ENCODE data around the gene MVB12B.

Gene MVB12B

DNA sequence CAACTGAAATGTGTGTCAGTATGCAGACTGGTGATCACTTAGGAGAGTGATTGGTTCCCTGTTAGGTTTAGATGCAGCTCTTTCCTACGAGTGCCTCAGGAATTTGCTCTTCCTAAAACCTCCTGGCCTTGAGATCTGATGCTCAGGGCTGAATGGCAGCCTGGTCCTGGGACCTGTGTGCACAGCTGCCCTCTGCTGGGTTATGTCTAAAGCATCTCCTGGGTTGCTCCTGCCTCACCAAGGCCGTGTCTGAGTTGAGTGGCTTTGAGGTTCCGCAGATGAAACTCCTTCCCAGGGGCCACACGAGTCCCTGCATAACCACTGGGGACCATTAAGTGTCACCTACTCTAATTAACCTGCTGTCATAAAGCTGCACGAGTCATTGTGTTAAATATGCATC, 59.5 kb downstream of the MVB12B start:
- no peak overlapping the region for H3K4me3 ChIP-seq (ENCODE audit: low read depth, low read length)
- TF ChIP-seq, protein P1, sequence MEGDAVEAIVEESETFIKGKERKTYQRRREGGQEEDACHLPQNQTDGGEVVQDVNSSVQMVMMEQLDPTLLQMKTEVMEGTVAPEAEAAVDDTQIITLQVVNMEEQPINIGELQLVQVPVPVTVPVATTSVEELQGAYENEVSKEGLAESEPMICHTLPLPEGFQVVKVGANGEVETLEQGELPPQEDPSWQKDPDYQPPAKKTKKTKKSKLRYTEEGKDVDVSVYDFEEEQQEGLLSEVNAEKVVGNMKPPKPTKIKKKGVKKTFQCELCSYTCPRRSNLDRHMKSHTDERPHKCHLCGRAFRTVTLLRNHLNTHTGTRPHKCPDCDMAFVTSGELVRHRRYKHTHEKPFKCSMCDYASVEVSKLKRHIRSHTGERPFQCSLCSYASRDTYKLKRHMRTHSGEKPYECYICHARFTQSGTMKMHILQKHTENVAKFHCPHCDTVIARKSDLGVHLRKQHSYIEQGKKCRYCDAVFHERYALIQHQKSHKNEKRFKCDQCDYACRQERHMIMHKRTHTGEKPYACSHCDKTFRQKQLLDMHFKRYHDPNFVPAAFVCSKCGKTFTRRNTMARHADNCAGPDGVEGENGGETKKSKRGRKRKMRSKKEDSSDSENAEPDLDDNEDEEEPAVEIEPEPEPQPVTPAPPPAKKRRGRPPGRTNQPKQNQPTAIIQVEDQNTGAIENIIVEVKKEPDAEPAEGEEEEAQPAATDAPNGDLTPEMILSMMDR (IDR thresholded peaks at IDR 0.05; ENCODE audit: low read depth, low read length, missing control alignments), result peak; percentile 35
- in situ Hi-C loops (cut with HindIII; ENCODE audit: low sequenced_read_pairs), result no loop called here
- no peak for DNase-seq (ENCODE audit: low read depth)

DNA sequence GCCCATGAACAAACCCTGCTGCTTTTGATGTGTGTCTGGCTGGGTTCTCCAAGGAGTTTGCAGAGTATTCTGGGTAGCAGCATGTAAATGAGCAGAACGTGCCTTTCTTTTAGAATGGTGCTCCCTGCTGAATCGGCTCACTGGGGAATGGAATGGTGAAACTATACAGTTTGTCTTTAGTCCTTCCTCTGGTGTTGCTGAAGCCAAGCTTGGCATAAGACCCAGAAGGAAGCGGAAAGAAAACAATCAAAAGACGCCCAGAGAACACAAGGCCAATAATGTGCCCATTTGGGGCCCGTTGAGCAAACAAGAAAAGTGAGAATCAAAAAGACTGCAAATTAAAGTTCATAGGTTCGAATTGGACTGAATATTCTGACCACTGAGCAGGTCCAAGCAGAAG, 60.1 kb downstream of the MVB12B start:
- TF ChIP-seq, protein P1 (IDR thresholded peaks at IDR 0.05; ENCODE audit: low read depth, low read length, missing control alignments), result no peak
- in situ Hi-C loops (cut with HindIII; ENCODE audit: low sequenced_read_pairs), result no loop called here
- no peak for DNase-seq (ENCODE audit: low read depth)
- no peak overlapping the region for H3K4me3 ChIP-seq (ENCODE audit: low read depth, low read length)

DNA sequence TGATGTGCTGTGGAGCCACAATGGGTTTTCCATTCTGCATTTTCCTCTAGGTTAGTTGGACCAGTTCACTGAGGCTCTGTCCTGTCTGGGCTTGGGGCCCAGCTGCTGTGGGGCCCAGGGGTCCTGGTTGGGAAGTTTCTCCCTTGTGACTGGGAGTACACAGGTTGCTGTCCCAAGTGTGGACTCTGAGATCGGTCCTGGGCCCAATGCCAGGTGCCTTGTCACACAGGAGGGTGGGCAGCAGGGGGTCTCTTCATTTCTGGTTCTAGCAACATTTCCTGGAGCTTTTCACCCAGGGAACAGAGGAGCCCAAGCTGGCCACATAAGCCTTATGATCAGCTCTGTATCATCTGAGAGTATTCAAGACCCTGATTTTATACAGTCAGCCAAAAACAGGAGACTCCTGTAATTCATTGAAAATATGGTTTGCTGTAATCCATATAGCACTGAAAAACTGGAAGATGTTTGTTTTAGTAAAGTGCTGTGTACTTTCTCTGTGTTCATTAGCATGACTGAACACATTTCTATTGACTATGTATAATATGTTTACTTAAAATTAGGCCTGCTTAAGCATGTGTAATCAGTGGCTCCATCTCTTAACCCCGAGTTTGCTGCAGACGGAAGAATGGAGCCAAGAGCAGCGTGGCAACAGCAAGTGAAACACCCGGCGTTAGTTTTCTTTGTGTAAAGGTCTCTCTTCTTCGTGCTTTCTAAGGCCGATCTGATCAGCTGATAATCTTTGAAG, 62.5 kb downstream of the MVB12B start:
- H3K4me3 ChIP-seq (ENCODE audit: low read depth, low read length), result no peak overlapping the region
- in situ Hi-C loops (cut with HindIII; ENCODE audit: low sequenced_read_pairs), result no loop called here
- DNase-seq (ENCODE audit: low read depth), result no peak
- TF ChIP-seq, protein P1 (IDR thresholded peaks at IDR 0.05; ENCODE audit: low read depth, low read length, missing control alignments), result no peak

DNA sequence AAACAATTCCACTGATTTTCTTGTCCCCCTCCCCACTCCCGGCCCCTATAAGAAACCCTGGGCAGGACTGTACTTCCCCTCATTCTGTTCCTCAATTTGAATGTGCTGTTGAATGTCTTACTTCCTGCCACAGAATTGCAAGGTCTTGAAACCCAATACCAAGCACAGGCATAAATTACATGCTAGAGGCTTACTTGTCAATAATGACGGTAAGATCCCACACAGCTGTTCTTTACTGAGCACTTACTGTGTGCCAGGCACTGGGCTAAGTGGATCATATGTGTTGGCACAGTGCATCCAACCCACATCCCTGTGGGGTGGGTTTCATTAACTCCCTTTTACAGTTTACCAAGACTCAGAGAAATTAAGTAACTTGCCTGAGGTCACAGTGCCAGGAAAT, 63.4 kb downstream of the MVB12B start:
- TF ChIP-seq, protein P1 (IDR thresholded peaks at IDR 0.05; ENCODE audit: low read depth, low read length, missing control alignments), result no peak
- H3K4me3 ChIP-seq (ENCODE audit: low read depth, low read length), result no peak overlapping the region
- no peak for DNase-seq (ENCODE audit: low read depth)
- in situ Hi-C loops (cut with HindIII; ENCODE audit: low sequenced_read_pairs), result loop anchor here (5.0 kb wide), 1 partner anchor 73 kb away; no protein-coding TSS in a partner anchor

DNA sequence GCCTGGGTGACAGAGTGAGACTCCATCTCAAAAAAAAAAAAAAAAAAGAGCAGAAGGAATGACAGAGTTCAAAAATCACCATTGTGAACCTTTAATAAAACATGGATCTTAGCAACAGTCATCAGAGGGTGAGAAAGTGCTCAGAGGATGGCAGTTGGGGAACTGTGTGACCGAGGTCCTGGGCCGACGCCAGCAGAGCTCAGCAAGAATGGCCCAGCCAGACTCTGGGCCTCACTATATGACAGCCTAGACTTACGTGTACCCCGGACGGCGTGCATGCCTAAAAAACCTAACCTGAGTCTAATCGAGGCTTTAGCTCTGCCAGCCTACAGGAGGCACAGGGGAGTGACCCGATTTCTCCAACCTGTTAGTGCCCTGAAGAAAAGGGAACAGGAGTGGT, 64.3 kb downstream of the MVB12B start:
- TF ChIP-seq, protein P1 (IDR thresholded peaks at IDR 0.05; ENCODE audit: low read depth, low read length, missing control alignments), result no peak
- in situ Hi-C loops (cut with HindIII; ENCODE audit: low sequenced_read_pairs), result loop anchor here (5.0 kb wide), 1 partner anchor 74 kb away; no protein-coding TSS in a partner anchor
- DNase-seq (ENCODE audit: low read depth), result no peak
- no peak overlapping the region for H3K4me3 ChIP-seq (ENCODE audit: low read depth, low read length)

DNA sequence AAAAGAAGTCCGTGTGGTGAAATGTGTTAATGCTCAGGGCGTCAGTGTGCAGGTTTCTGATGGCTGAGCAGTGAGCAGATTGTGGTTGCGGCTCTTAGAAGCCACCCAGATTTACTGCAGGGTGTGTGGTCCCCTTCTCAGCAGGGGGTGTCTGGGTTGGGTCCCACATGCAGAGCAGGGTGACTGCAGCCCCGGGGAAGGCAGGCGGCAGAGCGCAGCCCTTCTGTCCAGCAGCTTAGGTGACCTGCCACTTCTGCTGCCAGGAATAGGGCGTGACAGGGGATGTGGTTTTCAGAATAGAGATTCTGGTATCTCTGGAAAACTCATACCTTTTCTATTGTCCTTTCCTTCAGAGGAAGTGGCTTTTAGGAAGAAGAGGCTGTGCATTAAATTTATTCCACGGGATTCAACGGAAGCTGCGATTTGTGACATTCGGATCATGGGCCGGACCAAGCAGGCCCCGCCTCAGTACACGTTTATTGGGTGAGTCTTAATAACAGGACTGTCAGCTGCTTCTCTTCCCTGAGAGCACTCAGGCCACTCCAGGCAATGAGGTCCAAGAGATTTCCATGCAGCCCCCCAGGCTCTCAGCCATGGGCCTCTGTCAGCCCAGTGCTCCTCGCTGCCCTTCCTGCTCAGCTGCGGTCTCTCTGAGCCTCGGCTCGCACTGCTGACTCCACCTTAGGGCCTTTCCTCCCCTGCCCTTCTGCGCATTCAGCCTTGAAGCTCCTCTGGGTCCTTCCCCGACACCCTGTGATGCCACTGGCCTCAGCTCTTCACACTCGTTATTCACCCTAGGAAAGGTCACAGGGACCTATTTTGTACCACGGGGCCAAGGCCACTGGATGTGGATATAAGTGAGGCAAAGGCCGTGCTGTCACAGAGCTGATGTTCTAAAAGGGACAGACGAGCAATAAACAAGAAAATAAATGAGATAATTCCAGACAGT, 65.4 kb downstream of the MVB12B start:
- in situ Hi-C loops (cut with HindIII; ENCODE audit: low sequenced_read_pairs), result loop anchor here (5.0 kb wide), 1 partner anchor 75 kb away; no protein-coding TSS in a partner anchor
- DNase-seq (ENCODE audit: low read depth), result no peak
- H3K4me3 ChIP-seq (ENCODE audit: low read depth, low read length), result no peak overlapping the region

More for the DNA sequence above, 65.4 kb downstream of the MVB12B start:
- TF ChIP-seq, protein P1 (IDR thresholded peaks at IDR 0.05; ENCODE audit: low read depth, low read length, missing control alignments), result no peak

Data from astrocyte of the cerebellum (primary cell).